Measurements from ENCODE around the gene GNG12.

The GNG12 gene

GRCh38 chr1:67839826-67840225 is 6.6 kb upstream of the GNG12 start:
- DNase-seq, result no peak

- DNase-seq, result no peak
These were observed 5.1 kb upstream of the GNG12 start for GRCh38 chr1:67838180-67838910.

DNA sequence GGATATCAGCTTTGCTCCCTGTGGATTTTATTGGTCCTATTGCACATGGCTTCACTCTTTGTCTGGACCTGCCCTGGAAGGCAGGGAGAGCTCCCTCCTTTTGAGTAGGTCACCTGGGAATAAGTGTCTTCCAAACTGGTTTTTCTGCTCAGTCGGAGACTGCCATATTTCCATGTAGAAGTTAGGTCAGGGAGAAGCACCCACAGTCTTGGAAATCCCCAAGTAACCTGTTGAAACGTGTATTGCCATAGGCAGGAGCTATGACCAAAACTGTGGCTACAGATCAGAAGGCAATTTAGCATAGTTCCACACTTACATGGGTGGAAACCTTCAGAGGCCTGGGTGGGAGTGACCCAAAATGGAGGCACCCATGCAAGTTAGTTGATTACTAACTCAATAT is 3.5 kb upstream of the GNG12 start:
- DNase-seq, result no peak

DNA sequence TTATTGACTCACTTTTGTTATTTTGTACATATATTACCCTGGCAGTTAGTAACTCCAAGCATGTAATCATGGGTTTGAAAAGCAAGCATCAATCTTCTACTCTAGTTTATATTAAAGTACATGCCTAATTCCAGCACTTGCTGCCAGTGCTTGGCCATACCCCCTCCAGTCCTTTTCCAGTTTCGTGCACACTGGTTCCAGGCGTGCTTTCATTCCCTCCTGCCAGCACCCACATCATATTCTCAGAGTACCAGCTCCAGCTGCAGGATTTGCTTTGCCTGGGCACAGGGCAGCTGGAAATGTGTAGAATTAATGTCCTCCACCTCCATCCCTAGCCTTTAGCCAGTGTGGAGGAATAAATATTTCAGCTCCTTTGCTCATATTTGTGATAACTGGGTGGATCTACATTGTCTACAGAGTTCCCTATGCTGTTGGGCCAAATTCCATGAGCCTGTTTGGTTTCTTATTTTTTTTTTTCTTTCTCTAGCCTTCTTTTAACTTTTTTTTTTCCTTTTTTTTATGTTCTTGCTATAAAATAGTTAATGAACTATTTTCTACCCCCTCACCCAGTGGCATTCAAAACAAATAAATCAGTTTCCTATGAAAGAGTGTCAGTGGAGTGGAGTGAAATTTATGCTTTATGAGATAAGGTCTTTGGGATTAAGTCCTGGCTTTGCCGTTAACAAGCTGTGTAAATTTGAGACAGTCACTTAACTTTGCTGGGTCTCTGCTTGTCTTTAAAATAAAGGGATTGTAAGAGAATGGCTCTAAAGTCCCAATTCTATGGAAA is 2.6 kb upstream of the GNG12 start:
- DNase-seq, result no peak

DNA sequence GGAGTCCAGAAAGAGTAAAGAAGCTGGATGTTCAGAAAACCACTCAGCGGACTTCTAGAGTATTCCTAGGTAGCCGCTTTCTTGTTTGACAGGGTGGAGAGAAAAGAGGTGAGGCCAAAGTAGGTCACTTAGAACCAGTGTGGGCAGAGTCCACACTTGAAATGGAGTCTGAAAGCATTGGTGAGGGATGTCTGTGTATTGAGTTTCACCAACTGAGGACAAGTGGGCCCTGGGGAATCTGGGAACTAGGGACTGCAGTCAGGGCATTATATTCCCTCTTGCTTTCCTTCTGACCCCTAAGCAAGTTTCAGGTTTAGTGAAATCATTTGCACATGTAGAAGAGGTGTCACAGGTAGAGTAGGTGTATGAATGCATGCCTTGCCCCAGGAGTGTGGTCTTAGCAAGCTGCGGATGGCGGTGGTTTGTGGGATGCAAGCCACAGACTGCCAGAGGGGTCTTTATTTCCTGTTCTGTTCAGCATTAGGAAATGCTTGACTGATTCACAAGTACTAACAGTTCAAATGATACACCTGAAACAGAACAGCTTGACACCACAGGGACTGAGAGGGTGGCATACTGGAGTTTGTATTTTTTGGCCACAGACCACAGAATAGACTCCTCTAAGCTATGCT is 1.1 kb upstream of the GNG12 start:
- DNase-seq, result no peak

GRCh38 chr1:67833602-67833940 is 304 bp upstream of the GNG12 start:
- peak in 1 of 2 experiments; percentile 33 for DNase-seq

GRCh38 chr1:67831850-67832513 is 1.3 kb downstream of the GNG12 start:
- peak in 1 of 2 experiments; percentile 49 for DNase-seq

GRCh38 chr1:67830928-67831830 is 2.1 kb downstream of the GNG12 start:
- no peak for DNase-seq

- DNase-seq, result no peak
These were observed 3.0 kb downstream of the GNG12 start for GRCh38 chr1:67830226-67830625.

- DNase-seq, result no peak
These were observed 5.6 kb downstream of the GNG12 start for GRCh38 chr1:67827688-67828087.

GRCh38 chr1:67825591-67825990 is 7.7 kb downstream of the GNG12 start:
- DNase-seq, result no peak

DNA sequence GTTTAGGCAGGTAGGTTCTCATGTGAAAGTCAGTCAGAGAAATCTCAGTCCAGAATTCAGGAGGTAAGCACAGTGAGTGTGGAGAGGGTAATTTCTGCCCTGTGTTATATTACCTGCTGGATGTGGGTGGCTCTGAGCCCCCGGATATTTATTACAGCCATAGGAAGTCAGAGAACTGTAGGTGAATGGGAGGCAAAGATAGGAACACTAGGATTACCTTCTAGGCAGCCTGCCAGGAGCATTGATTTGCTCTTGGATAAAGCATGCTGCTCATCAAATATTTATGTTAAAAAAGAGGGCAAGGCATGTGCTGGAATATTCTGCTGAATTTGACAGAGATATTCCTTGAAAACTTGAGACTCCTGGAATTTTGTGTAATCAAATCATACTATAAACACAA is 8.5 kb downstream of the GNG12 start:
- peak in 1 of 2 experiments; percentile 10 for DNase-seq

DNA sequence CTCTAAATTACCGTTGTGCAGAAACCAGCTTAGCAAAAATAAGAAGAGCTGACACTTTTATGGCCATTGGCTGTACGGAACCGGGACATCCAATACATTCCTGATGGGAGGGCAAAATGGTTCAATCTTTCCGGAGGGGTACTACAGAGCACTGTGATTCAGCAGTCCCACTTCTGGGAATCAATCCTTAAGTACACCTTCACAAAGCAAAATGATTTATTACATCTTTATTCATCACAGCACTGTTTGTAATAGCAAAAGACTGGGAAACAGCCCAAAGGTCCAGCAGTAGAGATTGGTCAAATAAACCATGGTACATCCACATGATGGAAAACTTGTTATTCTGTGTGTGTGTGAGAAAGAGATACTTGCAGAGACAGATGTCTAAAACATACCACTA is 9.7 kb downstream of the GNG12 start:
- no peak for DNase-seq

DNA sequence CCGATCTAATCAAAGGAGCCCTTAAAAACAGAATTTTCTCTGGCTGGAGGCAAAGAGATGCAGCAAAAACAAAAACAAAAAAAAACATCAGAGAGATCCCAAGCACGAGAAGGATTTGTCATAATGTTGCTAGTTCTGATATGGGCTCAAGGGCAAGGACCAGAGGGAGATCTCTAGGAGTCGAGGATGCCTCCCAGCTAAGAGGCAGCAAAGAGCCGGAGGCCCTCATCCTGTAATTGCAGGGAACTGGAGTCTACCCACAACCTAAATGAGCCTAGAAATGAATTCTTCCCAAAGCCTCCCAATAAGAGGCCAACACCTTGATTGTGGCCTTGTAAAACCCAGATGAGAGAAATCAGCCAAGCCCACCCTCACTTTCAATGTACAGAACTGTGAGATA is 12.0 kb downstream of the GNG12 start:
- DNase-seq, result no peak

DNA sequence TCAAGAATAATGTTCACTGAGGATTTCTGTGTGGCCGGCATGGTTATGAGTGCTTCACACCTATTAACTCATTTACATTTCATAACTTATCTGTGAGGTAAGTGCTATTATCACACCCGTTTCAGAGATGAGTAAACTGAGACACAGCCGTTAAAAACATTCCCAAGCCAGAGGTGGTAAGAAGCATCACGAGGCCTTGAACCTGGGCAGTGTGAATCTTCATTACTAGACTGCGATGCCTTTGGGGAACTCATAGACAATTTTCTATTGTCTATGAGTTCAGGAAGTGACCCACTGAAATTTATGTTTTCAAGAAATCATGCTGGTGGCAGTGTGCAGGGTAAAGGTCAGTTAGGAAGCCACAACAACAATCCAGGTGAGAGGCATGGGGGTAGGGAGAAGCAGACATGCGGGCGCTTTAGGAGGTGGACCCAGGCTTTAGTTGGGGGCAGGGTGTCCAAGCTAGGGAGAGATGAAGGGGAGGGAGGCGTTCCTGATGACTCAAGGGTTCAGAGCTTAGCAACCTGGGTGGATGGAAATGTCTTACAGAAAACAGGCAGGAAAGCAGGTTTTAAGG is 14.5 kb downstream of the GNG12 start:
- no peak for DNase-seq

DNA sequence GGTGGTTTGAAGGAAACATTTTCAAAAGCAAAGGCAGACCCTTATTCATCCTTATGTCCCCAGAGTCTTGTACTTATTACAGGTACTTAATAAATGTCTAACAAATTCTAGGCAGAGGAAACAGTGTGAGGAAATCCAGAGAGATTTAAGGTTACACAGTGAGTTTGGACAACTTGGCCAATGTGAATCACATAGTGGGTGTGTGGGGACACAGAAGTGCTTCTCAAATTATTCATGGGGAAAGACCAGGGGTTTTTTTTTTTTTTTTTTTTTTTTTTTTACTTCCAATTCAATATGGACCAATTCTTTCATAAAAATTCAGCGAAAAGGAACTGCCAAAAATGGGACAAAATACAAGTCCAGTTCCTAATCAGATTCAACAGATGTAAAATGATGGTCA is 15.1 kb downstream of the GNG12 start:
- DNase-seq, result no peak

DNA sequence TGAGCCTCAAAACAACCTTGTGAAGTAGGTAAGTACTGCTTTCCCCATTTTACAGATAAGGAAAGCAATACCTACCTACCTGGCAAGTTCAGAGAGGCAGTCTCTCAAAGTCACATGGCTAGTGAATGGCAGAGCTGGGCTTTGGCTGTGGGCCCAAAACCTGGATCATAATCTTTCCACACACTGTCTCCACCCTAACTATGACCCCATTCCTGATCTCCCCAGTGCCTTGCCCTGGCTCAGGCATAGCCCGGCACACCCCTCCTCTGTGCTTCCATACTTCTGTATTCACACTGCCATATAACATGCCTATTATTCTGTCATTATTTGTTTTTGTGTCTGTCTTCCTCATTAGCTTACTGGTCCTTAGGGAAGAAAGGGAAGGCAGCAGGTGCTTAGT is 15.9 kb downstream of the GNG12 start:
- DNase-seq, result no peak

GRCh38 chr1:67816506-67816905 is 16.8 kb downstream of the GNG12 start:
- no peak for DNase-seq

- DNase-seq, result no peak
These were observed 17.2 kb downstream of the GNG12 start for GRCh38 chr1:67816095-67816475.

- no peak for DNase-seq
These were observed 17.8 kb downstream of the GNG12 start for GRCh38 chr1:67815303-67816094.

GRCh38 chr1:67814121-67814772 is 19.0 kb downstream of the GNG12 start:
- no peak for DNase-seq
